ENCODE data around the gene FIBCD1.
A peak's percentile ranks its signal among the peaks of the same experiment; 100 is the strongest.

The FIBCD1 gene

DNA sequence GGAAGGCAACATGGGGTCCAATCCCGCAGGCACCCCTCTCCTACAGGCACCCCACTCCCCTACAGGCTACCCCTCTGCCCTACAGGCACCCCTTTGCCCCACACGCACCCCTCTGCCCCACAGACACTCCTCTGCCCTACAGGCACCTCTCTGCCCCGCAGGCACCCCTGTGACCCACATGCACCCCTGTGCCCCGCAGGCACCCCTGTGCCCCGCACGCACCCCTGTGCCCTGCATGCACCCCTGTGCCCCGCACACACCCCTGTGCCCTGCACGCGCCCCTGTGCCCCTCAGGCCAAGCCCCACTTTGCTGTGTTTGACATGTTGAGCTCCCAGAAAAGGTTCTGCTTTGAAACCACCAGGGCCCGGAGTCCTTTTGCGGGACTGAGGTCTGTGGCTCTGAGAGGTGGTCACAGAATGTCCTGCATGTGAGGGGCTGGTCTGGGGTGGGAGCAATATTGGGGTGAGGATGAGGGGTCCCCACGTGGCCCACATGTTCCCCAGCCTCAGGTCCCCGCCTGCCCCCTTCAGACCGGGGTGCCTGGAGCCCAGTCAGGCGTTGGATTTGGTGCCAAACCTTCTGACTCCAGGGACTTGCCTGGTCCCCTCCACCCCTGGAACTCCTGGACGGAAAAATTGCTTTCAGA, 41.8 kb downstream of the FIBCD1 start:
- H2BK120ac ChIP-seq (ENCODE audit: low read depth, low read length) = no peak overlapping the region
- H2BK15ac ChIP-seq (ENCODE audit: low read length) = no peak overlapping the region
- peak overlapping the region; percentile 70 for H2AK5ac ChIP-seq (ENCODE audit: low read depth, low read length)
- peaks cover 0 to 25% (median 0%) of the 10 kb centered on the region in 3 experiments for H3K27me3 ChIP-seq (ENCODE audit: control insufficient read depth in 3 of 3, insufficient read depth in 3 of 3, low read depth in 1 of 3, low read length in 3 of 3)
- H3K14ac ChIP-seq (ENCODE audit: low read length) = no peak overlapping the region
- peaks cover 5 to 21% of the 10 kb centered on the region in 2 donors for H3K36me3 ChIP-seq (replicated peaks in 1 of 2; ENCODE audit: control insufficient read depth in 2 of 2, insufficient read depth in 2 of 2, low read length in 2 of 2)
- no peak overlapping the region for H4K8ac ChIP-seq (ENCODE audit: low read depth, low read length)
- peaks cover 8 to 10% of the 10 kb centered on the region in 2 donors for H3K4me1 ChIP-seq (ENCODE audit: control insufficient read depth in 2 of 2, insufficient read depth in 1 of 2, low read depth in 1 of 2, low read length in 2 of 2)
- H3K4me3 ChIP-seq (ENCODE audit: low read length in 2 of 2) = no peak overlapping the region
- no peak overlapping the region for H2BK5ac ChIP-seq (ENCODE audit: low read length)
- peaks cover 2% of the 10 kb centered on the region for H3K79me1 ChIP-seq (ENCODE audit: low read depth, low read length)
- no peak overlapping the region for H2AFZ ChIP-seq (ENCODE audit: low read length)
- no peak overlapping the region for H3K4ac ChIP-seq (ENCODE audit: low read length)
- no peak for DNase-seq (ENCODE audit: low spot score)
- peak overlapping the region; percentile 57 for H3K18ac ChIP-seq (ENCODE audit: low read length)
- no peaks in the 10 kb centered on the region for H3K9me3 ChIP-seq (replicated peaks in 1 of 2; ENCODE audit: control insufficient read depth in 2 of 2, insufficient read depth in 1 of 2, low read depth in 1 of 2, low read length in 2 of 2)
- H3K9ac ChIP-seq (ENCODE audit: low read depth, low read length, poor library complexity) = no peak overlapping the region
- WGBS, 2 donors (ENCODE audit: extremely low coverage in 2 of 2, insufficient read length in 2 of 2, insufficient replicate concordance in 1 of 2) = no CpG with 5 or more reads among the region's 16 CpGs
- no peak overlapping the region for H3K4me2 ChIP-seq (ENCODE audit: insufficient read depth, low read length, poor library complexity, severe bottlenecking)
- H3K27ac ChIP-seq (replicated peaks; ENCODE audit: low read length) = no peak overlapping the region
- no peak overlapping the region for H4K91ac ChIP-seq (ENCODE audit: low read depth, low read length, poor library complexity)
- peak overlapping the region; percentile 97 for H3K23ac ChIP-seq (ENCODE audit: low read depth, low read length, poor library complexity)
- no peak overlapping the region for H2BK12ac ChIP-seq (ENCODE audit: low read length)

DNA sequence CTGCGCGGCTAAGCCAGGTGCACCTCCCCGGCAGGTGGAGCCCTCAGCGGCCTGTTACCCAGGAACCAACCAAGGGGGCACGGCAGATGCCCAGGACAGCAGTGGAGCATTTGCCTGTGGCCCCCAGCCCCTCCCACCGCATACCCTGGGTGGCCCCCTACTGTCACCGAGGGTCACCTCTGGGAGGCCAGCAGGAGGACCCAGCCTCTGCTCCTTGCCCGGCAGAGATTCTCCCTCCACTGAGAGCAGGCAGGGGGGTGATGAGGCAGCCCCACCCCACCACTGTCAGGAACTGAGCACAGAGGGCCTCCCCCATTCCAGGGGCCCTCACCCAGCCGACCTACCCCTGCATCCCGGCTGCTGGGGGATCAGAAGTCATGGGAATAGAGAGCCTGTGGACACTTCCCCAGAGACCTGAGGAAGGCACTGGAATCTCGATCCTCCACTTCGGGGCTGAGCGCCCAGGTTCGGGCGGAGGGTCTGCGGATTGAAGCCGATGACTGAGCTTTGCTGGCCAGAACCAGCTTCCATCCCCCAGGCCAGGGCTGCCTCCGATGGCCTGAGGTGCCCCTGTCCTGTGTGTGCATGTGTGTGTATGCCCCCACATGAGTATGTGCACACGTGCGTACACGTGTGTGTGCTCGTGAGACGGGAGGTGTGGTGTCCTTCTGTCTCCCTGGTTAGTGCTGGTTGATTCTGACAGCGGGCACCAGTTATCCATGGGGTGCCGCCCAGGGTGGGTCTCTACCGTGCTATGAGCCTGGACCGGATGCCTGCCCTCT, 42.6 kb downstream of the FIBCD1 start, which contains the start of gene QRFP:
TSS of gene QRFP (minus strand) at position 580 of the 782 bp plus-strand sequence. CDS start 2,974 bp downstream, outside the sequence.
- no peak within 1 kb of the TSS for H2BK5ac ChIP-seq (ENCODE audit: low read length)
- DNase-seq (ENCODE audit: low spot score) = no peak
- H3K4me2 ChIP-seq (ENCODE audit: insufficient read depth, low read length, poor library complexity, severe bottlenecking) = no peak within 1 kb of the TSS
- H3K14ac ChIP-seq (ENCODE audit: low read length) = peak within 1 kb of the TSS; percentile 94
- peak within 1 kb of the TSS; percentile 58 for H2BK12ac ChIP-seq (ENCODE audit: low read length)
- H2BK15ac ChIP-seq (ENCODE audit: low read length) = no peak within 1 kb of the TSS
- H3K4ac ChIP-seq (ENCODE audit: low read length) = no peak within 1 kb of the TSS
- peak within 1 kb of the TSS; percentile 74 for H3K18ac ChIP-seq (ENCODE audit: low read length)
- peaks cover 12 to 18% of the 10 kb centered on the region in 2 donors for H3K4me1 ChIP-seq (ENCODE audit: control insufficient read depth in 2 of 2, insufficient read depth in 1 of 2, low read depth in 1 of 2, low read length in 2 of 2)
- no peak within 1 kb of the TSS for H2AFZ ChIP-seq (ENCODE audit: low read length)
- no peak within 1 kb of the TSS for H2BK120ac ChIP-seq (ENCODE audit: low read depth, low read length)
- H3K23ac ChIP-seq (ENCODE audit: low read depth, low read length, poor library complexity) = peak within 1 kb of the TSS; percentile 97
- no CpG with 5 or more reads among the region's 27 CpGs for WGBS, 2 donors (ENCODE audit: extremely low coverage in 2 of 2, insufficient read length in 2 of 2, insufficient replicate concordance in 1 of 2)
- no peaks in the 10 kb centered on the region for H3K9me3 ChIP-seq (replicated peaks in 1 of 2; ENCODE audit: control insufficient read depth in 2 of 2, insufficient read depth in 1 of 2, low read depth in 1 of 2, low read length in 2 of 2)
- peak within 1 kb of the TSS; percentile 78 for H3K9ac ChIP-seq (ENCODE audit: low read depth, low read length, poor library complexity)
- peaks cover 0 to 17% (median 0%) of the 10 kb centered on the region in 3 experiments for H3K27me3 ChIP-seq (ENCODE audit: control insufficient read depth in 3 of 3, insufficient read depth in 3 of 3, low read depth in 1 of 3, low read length in 3 of 3)
- peak within 1 kb of the TSS; percentile 43 for H4K8ac ChIP-seq (ENCODE audit: low read depth, low read length)
- H3K4me3 ChIP-seq (ENCODE audit: low read length in 2 of 2) = peak within 1 kb of the TSS in 1 of 2 donors; percentile 58
- peaks cover 5 to 29% of the 10 kb centered on the region in 2 donors for H3K36me3 ChIP-seq (replicated peaks in 1 of 2; ENCODE audit: control insufficient read depth in 2 of 2, insufficient read depth in 2 of 2, low read length in 2 of 2)
- H4K91ac ChIP-seq (ENCODE audit: low read depth, low read length, poor library complexity) = no peak within 1 kb of the TSS
- peaks cover 4% of the 10 kb centered on the region for H3K79me1 ChIP-seq (ENCODE audit: low read depth, low read length)
- no peak within 1 kb of the TSS for H3K27ac ChIP-seq (replicated peaks; ENCODE audit: low read length)
- peak within 1 kb of the TSS; percentile 91 for H2AK5ac ChIP-seq (ENCODE audit: low read depth, low read length)

DNA sequence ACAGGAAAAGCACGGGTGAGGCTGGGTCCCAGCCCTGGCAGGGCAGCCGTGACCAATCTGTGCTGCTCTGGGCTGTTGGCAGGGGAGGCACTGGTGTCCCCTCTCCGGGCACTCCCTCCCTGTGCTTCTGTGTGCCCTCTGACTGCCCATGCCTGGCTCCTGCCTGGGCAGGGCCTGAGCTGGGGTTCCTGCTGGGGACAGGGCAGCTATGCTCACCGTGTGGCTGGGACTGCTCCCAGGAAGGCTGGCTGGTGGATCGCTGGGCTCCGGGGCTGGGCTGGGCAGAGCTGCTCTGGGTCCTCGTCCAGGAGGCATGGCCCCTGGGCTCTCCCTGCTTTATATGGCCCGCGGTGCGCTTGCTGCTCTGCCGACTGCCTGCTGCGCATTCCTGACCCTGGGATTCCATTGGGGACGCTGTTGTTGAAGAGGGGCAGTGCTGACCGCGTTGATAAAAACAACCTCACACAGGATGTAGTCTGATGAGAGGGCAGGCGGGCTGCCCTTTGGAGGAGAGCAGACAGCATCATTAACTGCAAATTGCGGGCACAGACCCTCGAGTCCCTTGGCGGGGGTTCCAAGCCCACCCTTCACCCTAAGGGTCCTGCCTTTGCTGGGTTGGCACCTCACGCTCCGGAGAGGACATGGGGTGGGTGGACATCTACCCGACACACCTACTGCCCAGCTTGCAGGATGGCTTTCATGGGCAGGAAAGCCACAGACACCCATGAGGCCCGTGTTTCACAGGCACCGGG, 43.4 kb downstream of the FIBCD1 start:
- H2AFZ ChIP-seq (ENCODE audit: low read length) = no peak overlapping the region
- peak overlapping the region; percentile 91 for H2AK5ac ChIP-seq (ENCODE audit: low read depth, low read length)
- H3K9ac ChIP-seq (ENCODE audit: low read depth, low read length, poor library complexity) = peak overlapping the region; percentile 78
- no peak overlapping the region for H3K4ac ChIP-seq (ENCODE audit: low read length)
- H2BK15ac ChIP-seq (ENCODE audit: low read length) = peak overlapping the region; percentile 69
- no peak overlapping the region for H4K91ac ChIP-seq (ENCODE audit: low read depth, low read length, poor library complexity)
- H3K36me3 ChIP-seq (replicated peaks in 1 of 2; ENCODE audit: control insufficient read depth in 2 of 2, insufficient read depth in 2 of 2, low read length in 2 of 2) = peaks cover 6 to 36% of the 10 kb centered on the region in 2 donors
- peaks cover 0 to 11% (median 0%) of the 10 kb centered on the region in 3 experiments for H3K27me3 ChIP-seq (ENCODE audit: control insufficient read depth in 3 of 3, insufficient read depth in 3 of 3, low read depth in 1 of 3, low read length in 3 of 3)
- no peak overlapping the region for H2BK5ac ChIP-seq (ENCODE audit: low read length)
- no peak overlapping the region for H3K4me2 ChIP-seq (ENCODE audit: insufficient read depth, low read length, poor library complexity, severe bottlenecking)
- peaks cover 14 to 21% of the 10 kb centered on the region in 2 donors for H3K4me1 ChIP-seq (ENCODE audit: control insufficient read depth in 2 of 2, insufficient read depth in 1 of 2, low read depth in 1 of 2, low read length in 2 of 2)
- H3K23ac ChIP-seq (ENCODE audit: low read depth, low read length, poor library complexity) = peak overlapping the region; percentile 97
- H2BK12ac ChIP-seq (ENCODE audit: low read length) = no peak overlapping the region
- H3K4me3 ChIP-seq (ENCODE audit: low read length in 2 of 2) = peak overlapping the region in 1 of 2 donors; percentile 22
- no peaks in the 10 kb centered on the region for H3K9me3 ChIP-seq (replicated peaks in 1 of 2; ENCODE audit: control insufficient read depth in 2 of 2, insufficient read depth in 1 of 2, low read depth in 1 of 2, low read length in 2 of 2)
- peak overlapping the region; percentile 94 for H3K14ac ChIP-seq (ENCODE audit: low read length)
- H3K79me1 ChIP-seq (ENCODE audit: low read depth, low read length) = peaks cover 4% of the 10 kb centered on the region
- no peak overlapping the region for H3K27ac ChIP-seq (replicated peaks; ENCODE audit: low read length)
- H2BK120ac ChIP-seq (ENCODE audit: low read depth, low read length) = peak overlapping the region; percentile 82
- WGBS, 2 donors (ENCODE audit: extremely low coverage in 2 of 2, insufficient read length in 2 of 2, insufficient replicate concordance in 1 of 2) = no CpG with 5 or more reads among the region's 24 CpGs
- no peak overlapping the region for H4K8ac ChIP-seq (ENCODE audit: low read depth, low read length)
- H3K18ac ChIP-seq (ENCODE audit: low read length) = peak overlapping the region; percentile 65
- DNase-seq (ENCODE audit: low spot score) = no peak
